Astrocyte of the cerebellum (primary cell): ENCODE measurements around the gene KIRREL3.

Experiments
- DNase-seq: peaks from one replicate; pipeline ENCODE4 v3.0.0-alpha.2; 2011; ENCODE audit warnings: low read depth
- H3K4me3 ChIP-seq: 2 replicates; pipeline ENCODE4 v1.5.1; 2011; ENCODE audit warnings: mild to moderate bottlenecking, low read depth, low read length, moderate library complexity
- CTCF ChIP-seq: IDR thresholded peaks from 2 replicates; pipeline ENCODE4 v1.5.1; 2012; ENCODE audit warnings: low read length, low read depth, moderate library complexity, mild to moderate bottlenecking; ENCODE audit errors: missing control alignments
- in situ Hi-C: cut with HindIII; loops from 2 replicates; pipeline ENCODE4 v1.10.0; 2017; ENCODE audit warnings: low sequenced_read_pairs

The KIRREL3 gene

GRCh38 chr11:126436209-126436755 is 564.3 kb downstream of the KIRREL3 start:
- DNase-seq = no peak
- in situ Hi-C loops = no loop called here
- H3K4me3 ChIP-seq = no peak overlapping the region

GRCh38 chr11:126434950-126435335 is 565.6 kb downstream of the KIRREL3 start:
- DNase-seq = no peak
- in situ Hi-C loops = no loop called here
- H3K4me3 ChIP-seq = no peak overlapping the region
- no peak for TF ChIP-seq CTCF

More at GRCh38 chr11:126436209-126436755, 564.3 kb downstream of the KIRREL3 start:
- TF ChIP-seq CTCF = no peak

GRCh38 chr11:126433989-126434949 is 566.3 kb downstream of the KIRREL3 start:
- no peak overlapping the region for H3K4me3 ChIP-seq
- no peak for DNase-seq
- in situ Hi-C loops = no loop called here
- TF ChIP-seq CTCF = no peak

- DNase-seq = no peak
- no peak overlapping the region for H3K4me3 ChIP-seq
- in situ Hi-C loops = no loop called here
- no peak for TF ChIP-seq CTCF
Measured at GRCh38 chr11:126433244-126433846, 567.2 kb downstream of the KIRREL3 start.

- no peak for DNase-seq
- H3K4me3 ChIP-seq = no peak overlapping the region
- in situ Hi-C loops = no loop called here
- no peak for TF ChIP-seq CTCF
Measured at GRCh38 chr11:126432525-126432924, 568.0 kb downstream of the KIRREL3 start.

GRCh38 chr11:126432065-126432461 is 568.5 kb downstream of the KIRREL3 start:
- TF ChIP-seq CTCF = no peak
- in situ Hi-C loops = no loop called here
- no peak overlapping the region for H3K4me3 ChIP-seq
- no peak for DNase-seq
